ENCODE measurements around the gene PCDHGA7.
"Not testable (repeated sequence)": the region's sequence is repeated elsewhere in the genome, so short reads cannot be mapped to it uniquely, and the experiment has no call there.

DNA sequence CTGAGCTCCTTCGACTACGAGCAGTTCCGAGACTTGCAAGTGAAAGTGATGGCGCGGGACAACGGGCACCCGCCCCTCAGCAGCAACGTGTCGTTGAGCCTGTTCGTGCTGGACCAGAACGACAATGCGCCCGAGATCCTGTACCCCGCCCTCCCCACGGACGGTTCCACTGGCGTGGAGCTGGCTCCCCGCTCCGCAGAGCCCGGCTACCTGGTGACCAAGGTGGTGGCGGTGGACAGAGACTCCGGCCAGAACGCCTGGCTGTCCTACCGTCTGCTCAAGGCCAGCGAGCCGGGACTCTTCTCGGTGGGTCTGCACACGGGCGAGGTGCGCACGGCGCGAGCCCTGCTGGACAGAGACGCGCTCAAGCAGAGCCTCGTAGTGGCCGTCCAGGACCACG lies 49.8 kb downstream of the PCDHGA7 start:
- TF ChIP-seq, protein P1, sequence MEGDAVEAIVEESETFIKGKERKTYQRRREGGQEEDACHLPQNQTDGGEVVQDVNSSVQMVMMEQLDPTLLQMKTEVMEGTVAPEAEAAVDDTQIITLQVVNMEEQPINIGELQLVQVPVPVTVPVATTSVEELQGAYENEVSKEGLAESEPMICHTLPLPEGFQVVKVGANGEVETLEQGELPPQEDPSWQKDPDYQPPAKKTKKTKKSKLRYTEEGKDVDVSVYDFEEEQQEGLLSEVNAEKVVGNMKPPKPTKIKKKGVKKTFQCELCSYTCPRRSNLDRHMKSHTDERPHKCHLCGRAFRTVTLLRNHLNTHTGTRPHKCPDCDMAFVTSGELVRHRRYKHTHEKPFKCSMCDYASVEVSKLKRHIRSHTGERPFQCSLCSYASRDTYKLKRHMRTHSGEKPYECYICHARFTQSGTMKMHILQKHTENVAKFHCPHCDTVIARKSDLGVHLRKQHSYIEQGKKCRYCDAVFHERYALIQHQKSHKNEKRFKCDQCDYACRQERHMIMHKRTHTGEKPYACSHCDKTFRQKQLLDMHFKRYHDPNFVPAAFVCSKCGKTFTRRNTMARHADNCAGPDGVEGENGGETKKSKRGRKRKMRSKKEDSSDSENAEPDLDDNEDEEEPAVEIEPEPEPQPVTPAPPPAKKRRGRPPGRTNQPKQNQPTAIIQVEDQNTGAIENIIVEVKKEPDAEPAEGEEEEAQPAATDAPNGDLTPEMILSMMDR (optimal IDR thresholded peaks at IDR 0.05 in 1 of 3, IDR thresholded peaks at IDR 0.05 in 1 of 3, conservative IDR thresholded peaks at IDR 0.05 in 1 of 3; ENCODE audit: extremely low read depth in 1 of 3, insufficient read depth in 2 of 3, low read length in 3 of 3) = not testable (repeated sequence)
- TF ChIP-seq EZH2 (IDR thresholded peaks at IDR 0.05; ENCODE audit: low read length) = not testable (repeated sequence)

All from keratinocyte (primary cell).